HG02610 (cell line): ENCODE measurements around the gene PRXL2A.
"Not testable (repeated sequence)": the region's sequence is repeated elsewhere in the genome, so short reads cannot be mapped to it uniquely, and the experiment has no call there.

ENCODE experiments used
- ATAC-seq: cut with Tn5 transposase; IDR thresholded peaks from one replicate; pipeline ENCODE4 v1.9.1; 2021; ENCODE audit warnings: mild to moderate bottlenecking, moderate library complexity; ENCODE audit not compliant: unreplicated experiment

PRXL2A gene

DNA sequence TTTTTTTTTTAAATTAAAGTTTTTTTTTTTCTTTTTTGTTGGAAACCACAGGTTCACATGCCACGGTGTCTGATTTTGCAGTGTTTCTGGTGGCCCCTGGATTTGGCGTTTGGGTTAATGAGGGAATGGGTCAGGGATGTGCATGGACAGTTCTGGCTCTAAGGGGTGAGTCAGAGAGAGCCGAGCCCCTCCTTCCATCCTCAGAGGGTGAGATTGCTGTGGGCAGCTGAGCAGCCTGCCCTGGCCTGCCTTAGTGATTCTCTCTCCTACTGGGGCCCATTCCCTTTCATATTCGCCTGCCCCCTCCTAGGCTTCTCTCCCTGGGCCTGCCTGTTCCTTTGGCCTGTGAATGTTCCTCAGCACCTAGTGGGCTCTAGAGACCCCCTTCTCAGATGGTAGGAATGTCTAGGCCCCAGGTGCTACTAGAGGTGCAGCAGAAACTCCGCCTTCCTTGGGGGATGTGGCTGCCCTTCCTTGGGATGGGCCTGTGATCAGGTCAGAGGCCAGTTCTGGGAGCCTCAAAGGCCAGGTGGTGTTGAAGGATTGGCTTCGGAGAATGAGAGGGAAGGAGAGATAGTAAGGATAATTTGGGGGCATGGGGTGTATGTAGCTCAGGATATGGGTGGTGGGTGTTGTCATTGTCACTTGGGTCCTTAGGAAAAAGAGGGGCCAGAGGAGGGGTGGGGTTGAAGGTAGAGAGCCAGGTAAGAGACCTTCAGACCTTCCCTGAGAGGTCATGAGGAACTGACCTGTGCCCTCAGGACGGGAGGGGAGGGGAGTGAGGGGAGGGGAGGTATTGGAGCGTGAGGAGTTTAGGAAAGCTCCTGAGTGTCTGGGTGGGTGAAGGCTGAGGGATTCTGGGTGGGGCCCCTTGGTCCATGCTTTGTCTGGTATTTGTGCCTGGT lies 65.6 kb downstream of the PRXL2A start:
- ATAC-seq: no peak

DNA sequence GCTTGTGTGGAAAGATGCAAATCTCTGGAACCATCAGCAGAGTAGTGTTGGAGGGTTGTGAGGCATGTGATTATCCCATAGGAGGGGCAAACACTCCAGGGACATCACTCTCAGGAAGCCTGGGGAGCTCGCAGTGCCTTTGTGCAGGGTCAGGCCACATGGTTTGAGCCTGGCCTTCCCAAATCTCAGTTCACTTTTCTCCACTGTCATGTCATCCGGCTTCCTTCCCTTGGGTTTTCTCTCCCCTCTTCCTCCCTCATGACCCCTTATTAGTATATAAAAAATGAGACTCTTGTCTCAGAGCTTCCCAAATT lies 66.2 kb downstream of the PRXL2A start:
- no peak for ATAC-seq

DNA sequence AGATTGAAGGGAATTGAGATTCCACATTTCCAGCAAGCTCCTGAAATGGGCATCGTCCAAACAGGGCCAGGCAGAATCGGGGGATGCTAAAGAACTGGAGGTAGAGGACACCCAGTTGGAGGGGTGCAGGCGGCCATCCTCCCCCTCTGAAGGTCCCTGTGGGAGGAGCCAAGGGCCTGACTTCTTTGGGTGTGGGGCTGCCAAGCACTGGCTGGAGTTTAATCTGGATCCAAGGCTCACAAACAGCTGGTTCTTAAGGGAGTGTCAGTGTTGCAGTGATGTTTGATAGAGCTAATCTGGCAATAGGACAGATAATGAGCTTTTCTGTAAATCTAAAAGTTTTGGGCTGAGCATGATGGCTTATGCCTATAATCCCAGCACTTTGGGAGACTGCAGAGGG lies 66.6 kb downstream of the PRXL2A start:
- no peak for ATAC-seq

DNA sequence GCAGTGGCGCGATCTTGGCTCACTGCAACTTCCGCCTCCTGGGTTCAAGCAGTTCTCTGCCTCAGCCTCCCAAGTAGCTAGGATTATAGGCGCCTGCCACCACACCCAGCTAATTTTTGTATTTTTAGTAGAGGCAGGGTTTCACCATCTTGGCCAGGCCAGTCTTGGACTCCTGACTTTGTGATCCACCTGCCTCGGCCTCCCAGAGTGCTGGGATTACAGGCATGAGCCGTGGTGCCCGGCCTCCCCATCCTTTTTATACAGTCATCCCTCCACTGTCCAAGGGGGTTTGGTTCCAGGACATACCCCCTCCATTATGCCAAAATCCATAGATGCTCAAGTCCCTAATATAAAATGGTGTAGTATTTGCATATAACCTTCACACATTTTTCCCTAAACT lies 67.3 kb downstream of the PRXL2A start:
- ATAC-seq: not testable (repeated sequence)

DNA sequence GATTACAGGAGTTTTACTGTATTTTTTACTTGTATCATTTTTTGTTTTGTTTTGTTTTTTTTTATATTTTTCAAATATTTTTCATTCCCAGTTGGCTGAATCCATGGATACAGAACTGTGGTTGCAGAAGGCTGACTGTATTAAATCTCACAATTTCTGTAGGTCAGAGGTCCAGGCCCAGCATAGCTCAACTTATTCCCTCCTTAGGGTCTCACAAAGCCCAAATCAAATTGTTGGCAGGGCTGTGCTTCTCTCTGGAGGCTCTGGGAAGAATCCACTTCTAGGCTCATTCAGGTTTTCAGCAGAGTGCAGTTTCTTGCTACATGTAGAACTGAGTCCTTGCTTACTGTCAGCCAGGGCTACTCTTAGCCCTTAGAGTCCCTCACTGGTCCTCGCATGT lies 68.3 kb downstream of the PRXL2A start:
- ATAC-seq: no peak

DNA sequence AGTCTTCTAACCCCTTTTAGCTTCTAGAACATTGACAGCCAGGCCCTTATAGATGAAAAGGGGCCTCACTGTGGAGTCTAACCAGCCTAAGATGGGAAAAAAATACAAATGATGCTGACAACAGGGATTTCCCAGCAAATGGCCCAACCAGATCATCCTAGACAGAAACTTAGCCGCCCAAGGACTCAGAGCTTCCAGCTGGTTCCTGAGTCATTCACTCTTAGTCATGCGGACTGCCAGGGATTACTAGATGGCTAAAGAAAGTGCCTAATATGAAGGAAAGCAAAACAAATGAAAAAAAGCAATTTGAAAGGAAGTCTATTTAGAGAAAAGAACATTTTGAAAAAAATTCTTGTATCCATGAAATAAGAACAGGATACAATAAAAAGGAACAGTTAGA lies 69.5 kb downstream of the PRXL2A start:
- ATAC-seq: no peak

DNA sequence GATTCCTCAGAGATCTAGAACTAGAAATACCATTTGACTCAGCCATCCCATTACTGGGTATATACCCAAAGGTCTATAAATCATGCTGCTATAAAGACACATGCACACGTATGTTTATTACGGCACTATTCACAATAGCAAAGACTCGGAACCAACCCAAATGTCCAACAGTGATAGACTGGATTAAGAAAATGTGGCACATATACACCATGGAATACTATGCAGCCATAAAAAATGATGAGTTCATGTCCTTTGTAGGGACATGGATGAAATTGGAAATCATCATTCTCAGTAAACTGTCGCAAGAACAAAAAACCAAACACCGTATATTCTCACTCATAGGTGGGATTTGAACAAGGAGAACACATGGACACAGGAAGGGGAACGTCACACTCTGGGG lies 72.0 kb downstream of the PRXL2A start:
- not testable (repeated sequence) for ATAC-seq

DNA sequence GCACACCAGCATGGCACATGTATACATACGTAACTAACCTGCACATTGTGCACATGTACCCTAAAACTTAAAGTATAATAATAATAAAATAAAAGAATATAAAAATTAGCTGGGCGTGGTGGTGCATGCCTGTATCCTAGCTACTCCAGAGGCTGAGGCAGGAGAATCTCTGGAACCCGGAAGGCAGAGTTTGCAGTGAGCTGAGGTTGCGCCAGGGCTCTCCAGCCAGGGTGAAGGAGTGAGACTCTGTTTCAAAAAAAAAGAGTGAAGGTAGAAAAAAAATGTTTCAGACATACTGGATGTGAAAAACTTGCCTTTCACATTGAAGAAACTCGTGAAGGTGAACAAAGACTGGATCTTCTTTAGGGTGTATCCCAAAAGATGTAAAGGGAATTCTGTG lies 72.5 kb downstream of the PRXL2A start:
- no peak for ATAC-seq

DNA sequence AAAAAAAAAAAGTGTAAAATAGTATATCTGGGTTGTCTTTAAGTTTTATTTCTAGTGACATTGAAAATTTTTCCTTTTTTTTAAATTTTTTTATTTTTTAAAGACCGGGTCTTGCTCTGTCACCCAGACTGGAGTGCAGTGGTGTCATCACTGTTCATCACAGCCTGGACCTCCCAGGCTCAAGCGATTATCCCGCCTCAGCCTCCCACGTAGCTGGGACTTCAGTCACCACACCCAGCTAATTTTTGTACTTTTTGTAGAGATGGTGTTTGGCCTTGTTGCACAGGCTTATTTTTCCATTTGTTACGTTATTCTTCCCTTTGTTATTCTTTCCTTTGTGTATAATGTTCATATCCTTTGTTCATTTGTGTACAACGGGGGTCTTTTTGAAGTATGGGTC lies 75.9 kb downstream of the PRXL2A start:
- no peak for ATAC-seq

DNA sequence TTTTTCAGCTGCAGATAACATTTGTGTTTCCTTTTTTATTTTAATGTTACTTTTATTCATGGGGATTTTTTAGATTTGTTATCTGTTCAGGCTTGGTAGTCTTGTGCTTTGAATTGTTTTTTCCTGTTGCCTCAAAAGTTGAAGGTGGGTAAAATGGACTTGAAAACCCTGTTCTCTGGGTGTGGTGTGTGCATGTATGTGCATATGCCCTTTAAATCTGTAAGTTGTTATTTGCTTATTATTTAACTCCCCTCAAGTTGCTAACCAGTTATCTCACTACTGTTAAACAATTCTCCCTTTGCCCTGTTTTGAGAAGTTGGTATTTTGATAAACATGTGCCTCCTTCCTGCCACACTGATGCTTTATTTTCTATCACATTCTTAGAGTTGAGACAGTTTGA lies 76.3 kb downstream of the PRXL2A start:
- ATAC-seq: no peak

DNA sequence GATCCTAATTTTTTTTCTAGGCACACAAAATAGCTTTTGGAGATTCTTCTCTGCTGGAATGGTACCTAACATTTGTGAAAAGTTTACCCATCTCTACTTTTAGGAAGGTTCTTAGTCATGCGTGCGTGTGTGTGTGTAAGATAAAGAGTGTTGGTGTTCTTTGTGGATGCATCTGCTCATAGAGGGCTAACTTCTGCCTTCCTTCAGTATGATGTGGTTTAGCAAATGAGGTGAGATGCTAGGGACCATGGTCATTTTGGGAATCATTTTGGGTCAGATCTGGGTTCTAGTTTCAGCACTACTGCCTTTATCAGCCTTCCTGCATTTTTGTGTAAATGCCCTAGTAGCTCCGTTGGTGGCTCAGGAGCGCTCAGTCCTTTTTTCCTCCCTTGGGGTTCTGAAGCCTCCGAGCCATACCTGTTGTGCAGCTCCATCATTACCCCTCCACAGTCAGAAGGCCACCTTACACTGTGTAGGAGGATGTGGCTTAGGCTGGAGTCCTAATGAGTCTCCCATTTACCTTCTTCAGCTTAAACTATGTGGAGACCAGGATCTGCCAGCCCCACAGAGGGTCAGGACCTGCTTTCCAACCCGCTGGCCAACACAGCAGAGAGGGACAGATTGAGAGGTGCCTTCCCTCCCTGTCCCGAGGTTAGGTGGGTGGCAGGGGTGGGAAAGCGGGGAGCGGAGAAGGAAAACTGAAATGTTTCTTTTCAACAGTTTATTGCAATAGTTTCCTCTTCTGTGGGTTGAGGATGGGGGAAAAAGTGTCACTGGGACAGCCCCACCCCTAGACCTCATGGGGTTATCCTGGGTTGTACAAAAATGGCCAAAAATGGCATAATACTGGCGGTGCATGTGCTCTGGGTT lies 77.0 kb downstream of the PRXL2A start:
- ATAC-seq: no peak

DNA sequence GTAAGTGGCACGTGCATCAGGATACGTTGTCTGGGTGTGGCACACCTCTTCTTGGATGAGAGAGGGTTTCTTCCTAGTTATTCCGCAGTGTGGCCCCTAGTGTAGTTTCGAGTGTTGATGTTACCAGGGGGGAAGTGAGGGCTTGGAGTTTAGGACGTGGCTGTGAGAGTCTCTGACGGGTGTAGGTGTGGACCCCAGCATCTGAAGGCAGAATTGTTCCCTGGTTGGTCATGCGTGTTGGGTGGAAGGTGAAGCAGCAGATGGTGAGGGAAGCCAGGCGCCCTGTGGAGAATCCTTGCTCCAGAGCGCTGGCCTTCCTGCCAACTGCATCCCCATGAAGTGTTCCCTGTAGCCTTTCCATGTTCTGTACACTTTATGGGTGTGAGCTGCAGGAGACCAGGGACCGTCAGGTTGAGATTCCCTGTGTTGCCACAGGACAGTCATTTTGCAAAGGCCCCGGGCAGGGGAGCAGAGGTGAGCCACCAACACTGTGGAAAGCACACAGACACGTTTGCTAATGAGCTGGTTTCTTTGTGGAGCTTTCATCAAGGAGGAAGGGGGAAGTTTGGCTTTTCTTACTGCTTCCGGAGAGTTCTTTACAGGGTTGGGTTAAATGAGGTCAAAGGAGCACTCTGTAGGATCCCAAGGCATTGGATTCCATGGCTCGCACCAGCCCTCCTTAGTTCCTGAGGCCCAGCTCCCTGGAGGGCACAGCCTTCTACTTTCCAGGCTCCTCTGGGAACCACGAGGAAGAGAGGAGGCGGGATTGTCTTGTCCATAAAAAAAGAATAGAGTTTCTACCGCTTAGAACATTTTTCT lies 77.8 kb downstream of the PRXL2A start:
- ATAC-seq: no peak
